Measurements from ENCODE around the gene NCAPD3. TPM values are rescaled to one million over a fixed set of nuclear protein-coding genes. Genes with fewer than 3 reads are reported as not detected.
A peak's percentile ranks its signal among the peaks of the same experiment; 100 is the strongest.
"Not testable (repeated sequence)": the region's sequence is repeated elsewhere in the genome, so short reads cannot be mapped to it uniquely, and the experiment has no call there.

NCAPD3 gene
- total and polyA plus RNA-seq, 2 of the 13 experiments (the other 11 are each of a cell fraction or from before 2014, with no cell fraction given): 20.7 to 25.6 TPM

DNA sequence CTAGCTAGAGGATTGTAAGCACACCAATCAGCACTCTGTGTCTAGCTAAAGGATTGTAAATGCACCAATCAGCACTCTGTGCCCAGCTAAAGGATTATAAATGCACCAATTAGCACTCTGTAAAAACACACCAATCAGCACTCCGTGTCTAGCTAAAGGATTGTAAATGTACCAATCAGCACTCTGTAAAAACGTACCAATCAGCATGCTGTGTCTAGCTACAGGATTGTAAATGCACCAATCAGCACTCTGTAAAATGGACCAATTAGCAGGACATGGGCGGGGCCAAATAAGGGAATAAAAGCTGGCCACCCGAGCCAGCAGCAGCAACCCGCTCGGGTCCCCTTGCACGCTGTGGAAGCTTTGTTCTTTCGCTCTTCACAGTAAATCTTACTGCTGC, 35.7 kb downstream of the NCAPD3 start:
- TF ChIP-seq NFYC (CRISPR knock-in tag; IDR thresholded peaks at IDR 0.05) (0 out of 2 replicates have a peak, but pooled peaks have one; percentile 22), NFYB (CRISPR knock-in tag; IDR thresholded peaks at IDR 0.05) (peak; percentile 52)
- in situ Hi-C loops (cut with HindIII; ENCODE audit: extremely low pct_ligation_motif_present, low pct_unique_long_range_greater_than_20kb); H3K4me3 ChIP-seq (replicated peaks in 1 of 3; ENCODE audit: insufficient read depth in 1 of 3, low read depth in 2 of 3, low read length in 3 of 3); H3K9me3 ChIP-seq (ENCODE audit: low read length); H4K20me1 ChIP-seq (ENCODE audit: insufficient read depth, low read length); H2AFZ ChIP-seq (ENCODE audit: low read length); H3K79me2 ChIP-seq (ENCODE audit: insufficient read depth, low read length); DNase-seq (ENCODE audit: low spot score); CTCF ChIA-PET (ENCODE audit: low intra/inter-chr PET ratio, low total read pairs); H3K27ac ChIP-seq (ENCODE audit: extremely low read length, insufficient read depth, low read length); H3K4me2 ChIP-seq (ENCODE audit: low read depth, low read length); H3K9ac ChIP-seq (ENCODE audit: insufficient read depth, low read depth, low read length); FAIRE-seq; H3K4me1 ChIP-seq (ENCODE audit: insufficient read depth, low read length); H3K27me3 ChIP-seq (ENCODE audit: control insufficient read depth in 1 of 2, insufficient read depth in 2 of 2, low read length in 2 of 2); POLR2A ChIA-PET; intact Hi-C loops (cut with micrococcal nuclease; ENCODE audit: unreplicated experiment); BruUV-seq (replicated peaks); ATAC-seq: not testable (repeated sequence)
- WGBS (ENCODE audit: low lambda C conversion rate): 100% methylated on average over 8 of the region's 8 CpGs
- peaks cover 11 to 69% of the 10 kb centered on the region in 2 experiments for H3K36me3 ChIP-seq (replicated peaks in 1 of 2; ENCODE audit: control insufficient read depth in 1 of 2, insufficient read depth in 2 of 2, low read length in 2 of 2)

GRCh38 chr11:134181707-134182106, 42.1 kb downstream of the NCAPD3 start:
- POLR2A ChIA-PET: no interaction called here
- H3K4me2 ChIP-seq (ENCODE audit: low read depth, low read length): no peak overlapping the region
- H3K36me3 ChIP-seq (replicated peaks in 1 of 2; ENCODE audit: control insufficient read depth in 1 of 2, insufficient read depth in 2 of 2, low read length in 2 of 2): peaks cover 13 to 63% of the 10 kb centered on the region in 2 experiments; a peak in 4 of 5 replicates

More at GRCh38 chr11:134181707-134182106, 42.1 kb downstream of the NCAPD3 start:
- 90% methylated on average over 4 of the region's 4 CpGs for WGBS (ENCODE audit: low lambda C conversion rate)
- no peaks in the 10 kb centered on the region for H3K27me3 ChIP-seq (ENCODE audit: control insufficient read depth in 1 of 2, insufficient read depth in 2 of 2, low read length in 2 of 2)
- H3K4me3 ChIP-seq (replicated peaks in 1 of 3; ENCODE audit: insufficient read depth in 1 of 3, low read depth in 2 of 3, low read length in 3 of 3): no peak overlapping the region
- intact Hi-C loops (cut with micrococcal nuclease; ENCODE audit: unreplicated experiment): no loop called here
- BruUV-seq (replicated peaks): no TSS peak
- DNase-seq (ENCODE audit: low spot score): no peak
- no peak for FAIRE-seq
- no peak overlapping the region for H3K27ac ChIP-seq (ENCODE audit: extremely low read length, insufficient read depth, low read length)
- ATAC-seq: no peak
- H3K79me2 ChIP-seq (ENCODE audit: insufficient read depth, low read length): no peaks in the 10 kb centered on the region
- no peak overlapping the region for H2AFZ ChIP-seq (ENCODE audit: low read length)
- H3K4me1 ChIP-seq (ENCODE audit: insufficient read depth, low read length): no peaks in the 10 kb centered on the region
- CTCF ChIA-PET (ENCODE audit: low intra/inter-chr PET ratio, low total read pairs): no interaction called here
- TF ChIP-seq RBAK (CRISPR knock-in tag; IDR thresholded peaks at IDR 0.05) (no peak), PLSCR1 (CRISPR knock-in tag; IDR thresholded peaks at IDR 0.05; ENCODE audit: borderline replicate concordance) (no peak), PTBP1 (IDR thresholded peaks at IDR 0.05; ENCODE audit: low read depth, low read length, poor library complexity, severe bottlenecking) (no peak), SNAI1 (CRISPR knock-in tag; IDR thresholded peaks at IDR 0.05; ENCODE audit: borderline replicate concordance) (no peak)
- no peak overlapping the region for H3K9ac ChIP-seq (ENCODE audit: insufficient read depth, low read depth, low read length)
- H4K20me1 ChIP-seq (ENCODE audit: insufficient read depth, low read length): no peaks in the 10 kb centered on the region
- in situ Hi-C loops (cut with HindIII; ENCODE audit: extremely low pct_ligation_motif_present, low pct_unique_long_range_greater_than_20kb): no loop called here
- no peaks in the 10 kb centered on the region for H3K9me3 ChIP-seq (ENCODE audit: low read length)
